NCI-H510A treated with DMSO at 0.1 percent for 48 hours (cell line): ENCODE results near the gene COL18A1.

Source experiments
- DNase-seq: peaks from one replicate; lab custom pipeline; 2025; lab: John Stamatoyannopoulos, UW

The COL18A1 gene

DNA sequence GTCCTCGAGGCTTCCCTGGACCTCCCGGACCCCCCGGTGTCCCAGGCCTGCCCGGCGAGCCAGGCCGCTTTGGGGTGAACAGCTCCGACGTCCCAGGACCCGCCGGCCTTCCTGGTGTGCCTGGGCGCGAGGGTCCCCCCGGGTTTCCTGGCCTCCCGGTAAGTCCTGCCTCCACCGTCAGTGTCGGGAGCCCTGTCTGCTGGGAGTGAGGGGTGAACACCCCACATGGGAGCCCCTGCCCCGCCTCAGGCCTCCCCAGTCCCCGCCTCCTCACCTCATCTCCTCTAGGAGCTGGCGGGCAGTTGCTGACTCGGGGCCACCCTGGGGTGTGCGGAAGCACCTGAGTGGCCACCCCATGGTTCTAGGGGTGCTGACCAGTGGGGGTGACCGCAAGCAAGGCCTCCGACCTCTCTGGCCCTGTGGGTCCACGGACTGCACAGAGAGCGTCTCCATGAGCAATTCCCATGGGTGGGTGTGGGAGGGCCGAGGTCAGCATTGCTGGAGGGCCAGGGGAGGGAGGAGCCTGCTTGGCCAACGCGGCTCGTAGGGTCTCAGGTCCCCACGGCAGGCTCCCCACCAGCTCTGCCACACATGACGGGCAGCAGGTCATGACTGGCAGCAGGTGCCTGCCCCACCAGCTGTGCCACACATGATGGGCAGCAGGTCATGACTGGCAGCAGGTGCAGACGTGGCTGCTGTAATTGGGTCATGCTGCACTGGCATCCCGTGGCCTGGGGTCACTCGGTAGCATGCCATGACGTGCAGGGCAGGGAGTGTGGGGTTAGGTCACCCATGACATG lies 75.9 kb downstream of the COL18A1 start:
- no peak for DNase-seq

- DNase-seq = no peak
These were observed 76.6 kb downstream of the COL18A1 start for GRCh38 chr21:45481566-45481965.

GRCh38 chr21:45481977-45482898 lies 77.3 kb downstream of the COL18A1 start:
- DNase-seq = no peak

GRCh38 chr21:45482899-45483821 lies 78.2 kb downstream of the COL18A1 start:
- no peak for DNase-seq

- no peak for DNase-seq
These were observed 79.4 kb downstream of the COL18A1 start for GRCh38 chr21:45484318-45484717.

DNA sequence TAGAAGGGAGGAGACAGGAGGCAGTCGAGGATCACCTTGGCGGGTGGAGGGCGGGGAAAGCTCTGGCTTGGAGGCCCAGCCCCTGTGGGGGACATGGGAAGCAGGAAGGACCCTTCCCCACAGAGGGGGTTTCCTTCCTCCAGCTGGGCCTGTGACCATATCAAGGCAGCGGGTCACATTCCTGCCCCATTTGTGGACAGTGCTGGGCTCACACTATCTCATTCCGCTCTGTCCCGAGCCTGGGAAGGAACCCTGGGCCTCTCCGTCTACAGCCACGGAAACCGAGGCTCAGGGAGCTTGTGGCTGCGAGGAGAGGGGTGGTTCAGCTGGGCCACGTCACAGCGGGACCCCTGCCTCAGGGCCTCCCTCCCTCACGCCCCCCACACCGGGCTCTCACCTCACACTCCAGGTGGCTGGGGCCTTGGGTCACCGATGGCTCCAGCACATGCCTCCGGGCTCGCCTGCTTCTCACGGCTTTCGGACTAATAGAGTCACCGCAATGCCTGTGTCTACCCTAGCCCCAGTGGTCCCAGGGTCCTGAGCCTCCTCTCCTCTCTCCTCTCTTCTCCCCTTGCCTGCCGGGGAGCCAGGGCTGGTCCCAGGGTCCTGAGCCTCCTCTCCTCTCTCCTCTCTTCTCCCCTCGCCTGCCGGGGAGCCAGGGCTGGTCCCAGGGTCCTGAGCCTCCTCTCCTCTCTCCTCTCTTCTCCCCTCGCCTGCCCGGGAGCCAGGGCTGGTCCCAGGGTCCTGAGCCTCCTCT lies 80.9 kb downstream of the COL18A1 start:
- no peak for DNase-seq

DNA sequence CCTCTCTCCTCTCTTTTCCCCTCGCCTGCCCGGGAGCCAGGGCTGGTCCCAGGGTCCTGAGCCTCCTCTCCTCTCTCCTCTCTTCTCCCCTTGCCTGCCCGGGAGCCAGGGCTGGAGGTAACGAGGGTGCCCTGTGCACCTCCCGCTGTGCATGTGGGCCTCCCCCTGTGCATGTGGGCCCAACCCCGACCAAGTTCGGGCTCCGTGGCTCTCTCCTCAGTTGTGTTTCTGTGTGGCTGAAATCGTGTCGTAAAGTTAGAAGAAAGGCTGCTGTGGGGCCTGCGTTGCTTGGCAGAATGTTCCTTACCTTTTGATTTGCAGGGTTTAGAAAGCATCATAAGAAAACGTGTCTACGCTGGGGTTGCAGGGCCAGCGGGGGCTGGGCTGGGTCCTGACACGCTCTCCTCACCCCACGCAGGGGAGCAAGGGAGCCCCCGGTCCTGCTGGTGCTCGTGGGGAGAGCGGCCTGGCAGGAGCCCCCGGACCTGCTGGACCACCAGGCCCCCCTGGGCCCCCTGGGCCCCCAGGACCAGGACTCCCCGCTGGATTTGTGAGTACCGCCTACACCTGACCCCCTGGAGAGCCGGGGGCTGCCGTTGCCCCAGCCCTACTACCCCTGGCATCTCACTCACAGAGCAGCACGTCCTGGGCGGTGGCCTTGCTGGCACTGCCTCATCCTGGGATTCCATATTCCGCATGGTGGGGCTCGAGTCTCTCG lies 81.6 kb downstream of the COL18A1 start:
- no peak for DNase-seq

GRCh38 chr21:45487161-45487806 lies 82.3 kb downstream of the COL18A1 start:
- no peak for DNase-seq

DNA sequence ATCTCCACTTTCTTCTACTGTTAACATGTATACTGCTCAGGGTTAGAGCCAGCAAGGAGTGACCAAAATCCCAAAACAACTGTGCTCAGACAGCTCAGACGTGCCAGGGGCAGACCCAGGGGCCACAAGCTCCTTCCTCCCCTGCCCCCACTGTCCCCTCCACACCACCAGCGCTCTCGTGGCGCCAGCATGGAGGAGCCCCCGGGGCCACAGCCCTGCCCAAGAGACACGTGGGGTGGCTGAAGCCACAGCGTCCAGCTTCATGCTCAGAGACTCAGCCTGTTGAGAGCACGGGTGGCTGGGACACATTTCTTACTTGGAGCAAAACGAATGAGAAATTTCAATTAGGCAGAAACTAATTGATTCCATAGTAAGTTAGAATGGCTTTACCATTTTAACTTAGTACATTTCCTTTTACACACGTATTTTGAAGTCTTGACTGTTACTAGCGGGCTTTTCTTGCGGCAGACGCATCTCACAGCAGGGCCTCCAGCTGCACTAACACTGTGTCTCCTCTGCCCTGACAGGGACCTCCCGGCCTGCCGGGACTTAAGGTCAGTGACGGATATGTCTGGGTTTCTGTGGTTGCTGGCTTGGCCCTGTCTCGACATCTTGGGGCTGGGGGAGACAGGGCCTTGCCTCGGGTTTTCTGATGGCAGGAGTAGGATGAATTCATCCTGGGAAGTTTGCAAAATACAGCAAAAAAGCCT lies 83.1 kb downstream of the COL18A1 start:
- DNase-seq = no peak

- DNase-seq = no peak
These were observed 84.2 kb downstream of the COL18A1 start for GRCh38 chr21:45488931-45489721.

GRCh38 chr21:45489722-45489982 lies 84.7 kb downstream of the COL18A1 start:
- DNase-seq = no peak

GRCh38 chr21:45490049-45490731 lies 85.2 kb downstream of the COL18A1 start:
- no peak for DNase-seq

DNA sequence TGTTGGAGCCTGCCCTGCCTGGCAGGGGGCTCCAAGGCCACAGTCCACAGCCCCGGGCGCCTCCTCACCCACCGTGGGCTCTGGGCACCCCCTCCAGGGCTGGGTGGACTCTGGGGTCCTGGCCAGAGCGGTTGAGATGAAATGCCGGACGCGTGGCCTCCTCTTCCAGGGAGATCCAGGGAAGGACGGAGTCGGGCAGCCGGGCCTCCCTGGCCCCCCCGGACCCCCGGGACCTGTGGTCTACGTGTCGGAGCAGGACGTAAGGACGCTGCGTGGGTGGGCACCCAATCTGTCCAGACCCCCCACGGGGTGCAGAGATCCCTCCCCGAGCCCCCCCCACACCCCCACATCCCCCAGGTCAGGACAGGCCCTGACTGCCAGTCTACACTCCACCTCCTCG lies 86.1 kb downstream of the COL18A1 start:
- no peak for DNase-seq

DNA sequence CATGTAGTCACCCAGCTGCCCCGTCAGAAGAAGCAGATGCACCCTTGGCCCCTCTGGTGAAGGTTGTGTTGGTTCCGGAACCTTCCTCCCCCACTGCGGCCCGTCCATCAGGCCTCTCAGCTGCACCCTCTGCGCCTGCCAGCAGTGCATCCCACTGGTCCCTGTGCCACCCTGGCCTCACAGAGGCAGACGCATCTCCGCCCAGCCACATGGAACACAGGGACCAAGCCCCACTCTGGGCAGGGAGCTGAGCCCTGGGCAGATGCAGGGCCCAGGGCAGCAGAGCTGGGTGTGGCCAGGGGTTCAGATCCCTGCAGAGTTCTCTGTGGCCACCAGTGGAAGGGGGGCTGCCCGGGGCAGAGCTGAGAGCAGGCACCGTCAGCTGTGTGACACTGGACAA lies 86.7 kb downstream of the COL18A1 start:
- no peak for DNase-seq

GRCh38 chr21:45492765-45493164 lies 87.8 kb downstream of the COL18A1 start:
- no peak for DNase-seq

DNA sequence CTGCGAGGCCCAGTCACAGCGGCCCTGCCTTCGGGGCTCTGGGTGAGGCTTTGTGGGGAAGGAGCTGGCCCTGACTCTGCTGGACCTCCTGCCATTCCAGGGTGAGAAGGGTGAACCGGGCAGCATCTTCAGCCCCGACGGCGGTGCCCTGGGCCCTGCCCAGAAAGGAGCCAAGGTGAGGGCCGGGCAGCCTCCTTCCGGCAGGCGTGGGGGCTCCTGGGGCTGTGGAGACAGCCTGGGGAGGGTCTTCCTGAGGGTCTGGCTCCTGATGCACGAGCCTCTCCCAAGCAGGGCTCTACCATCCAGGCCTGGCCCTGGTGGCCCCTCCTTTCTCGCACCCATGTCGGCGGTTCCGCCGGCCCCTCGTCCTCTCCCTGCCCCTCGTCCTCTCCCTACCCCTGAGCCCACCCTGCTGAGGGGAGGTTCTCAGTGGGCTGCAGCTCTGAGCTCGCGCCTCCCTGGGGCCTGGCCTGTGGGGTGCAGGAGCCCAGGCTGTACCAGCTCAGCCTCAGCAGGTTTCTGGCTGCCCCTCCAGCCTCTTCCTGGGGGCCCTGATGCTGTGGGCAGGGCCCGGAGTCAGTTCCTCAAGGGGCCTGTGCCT lies 88.5 kb downstream of the COL18A1 start:
- no peak for DNase-seq

- no peak for DNase-seq
These were observed 89.3 kb downstream of the COL18A1 start for GRCh38 chr21:45494135-45494850.
